GM19395 (cell line): ENCODE measurements around the gene ZER1.
"Not testable (repeated sequence)": the region's sequence is repeated elsewhere in the genome, so short reads cannot be mapped to it uniquely, and the experiment has no call there.

Experiments
- ATAC-seq: cut with Tn5 transposase; IDR thresholded peaks from one replicate; pipeline ENCODE4 v1.9.1; 2021; ENCODE audit warnings: mild to moderate bottlenecking, moderate library complexity; ENCODE audit not compliant: unreplicated experiment

The ZER1 gene

GRCh38 chr9:128718047-128718446, 53.7 kb downstream of the ZER1 start:
- no peak for ATAC-seq

GRCh38 chr9:128716581-128717254, 55.0 kb downstream of the ZER1 start:
- ATAC-seq, result no peak

GRCh38 chr9:128715436-128715750, 56.3 kb downstream of the ZER1 start:
- no peak for ATAC-seq

GRCh38 chr9:128714586-128715435, 56.9 kb downstream of the ZER1 start:
- ATAC-seq, result no peak

- ATAC-seq, result no peak
Measured at GRCh38 chr9:128713941-128714573, 57.7 kb downstream of the ZER1 start.

GRCh38 chr9:128713411-128713780, 58.3 kb downstream of the ZER1 start:
- ATAC-seq, result no peak

GRCh38 chr9:128712451-128713410, 59.0 kb downstream of the ZER1 start:
- no peak for ATAC-seq

- no peak for ATAC-seq
Measured at GRCh38 chr9:128707446-128707845, 64.3 kb downstream of the ZER1 start.

- no peak for ATAC-seq
Measured at GRCh38 chr9:128706671-128707381, 64.9 kb downstream of the ZER1 start.

- ATAC-seq, result no peak
Measured at GRCh38 chr9:128706045-128706444, 65.7 kb downstream of the ZER1 start.

- no peak for ATAC-seq
Measured at GRCh38 chr9:128705051-128705965, 66.4 kb downstream of the ZER1 start.

- ATAC-seq, result no peak
Measured at GRCh38 chr9:128704356-128704670, 67.4 kb downstream of the ZER1 start.

- ATAC-seq, result no peak
Measured at GRCh38 chr9:128703616-128704355, 67.9 kb downstream of the ZER1 start.

GRCh38 chr9:128702949-128703615, 68.6 kb downstream of the ZER1 start:
- peak; percentile 27 for ATAC-seq

- ATAC-seq, result peak; percentile 70
Measured at GRCh38 chr9:128702445-128702948, 69.2 kb downstream of the ZER1 start, which contains the start of gene PKN3. Gene PKN3, plus strand, starts transcription at chr9:128702503. Its CDS starts 413 bp downstream, at chr9:128702916.

GRCh38 chr9:128701227-128701854, 70.4 kb downstream of the ZER1 start:
- ATAC-seq, result no peak

- ATAC-seq, result not testable (repeated sequence)
Measured at GRCh38 chr9:128699096-128699795, 72.5 kb downstream of the ZER1 start.
